Tibial nerve (tissue), 4 donors: ENCODE data around the gene RBKS. TPM values are rescaled to one million over a fixed set of nuclear protein-coding genes. Genes with fewer than 3 reads are reported as not detected.
A peak's percentile ranks its signal among the peaks of the same experiment; 100 is the strongest.

Source experiments
- DNase-seq, 2 donors: peaks; one replicate each; pipeline ENCODE4 v3.0.0-alpha.2; 2019; ENCODE audit warnings: low spot score in 2 of 2
- H3K27ac ChIP-seq, 4 donors: fragments of 200-600 bp; sonication (generic) in 3 of 4; one replicate each; pipeline ENCODE4 v1.5.1; 2017 to 2019; ENCODE audit warnings: mild to moderate bottlenecking in 1 of 4
- H3K27me3 ChIP-seq, 2 donors: fragments of 200-600 bp; sonication (generic) in 1 of 2; one replicate each; pipeline versions ENCODE4 v1.5.1 to v1.6.0; 2017 to 2019
- H3K36me3 ChIP-seq, 3 donors: fragments of 200-600 bp; sonication (generic); one replicate each; pipeline ENCODE4 v1.5.1; 2018 to 2019
- H3K4me1 ChIP-seq, 4 donors: fragments of 200-600 bp; sonication (generic) in 3 of 4; one replicate each; pipeline ENCODE4 v1.5.1; 2017 to 2019
- H3K4me3 ChIP-seq, 4 donors: fragments of 200-600 bp; sonication (generic) in 3 of 4; one replicate each; pipeline ENCODE4 v1.5.1; 2017 to 2019; ENCODE audit warnings: mild to moderate bottlenecking in 1 of 4, moderate library complexity in 1 of 4
- H3K9me3 ChIP-seq, 4 donors: fragments of 200-600 bp; sonication (generic) in 3 of 4; one replicate each; pipeline ENCODE4 v1.5.1; 2017 to 2019
- CTCF ChIP-seq, 5 experiments: fragments of 200-600 bp in 3 of 5; fragments of 450-650 bp in 2 of 5; sonication (generic) in 3 of 5; IDR thresholded peaks; one replicate each; pipeline ENCODE4 v1.5.1; 2016 to 2019; ENCODE audit warnings: antibody characterized with exemption in 5 of 5, mild to moderate bottlenecking in 3 of 5, moderate library complexity in 2 of 5
- EP300 ChIP-seq, 2 donors: sonication (generic); formaldehyde crosslinking; IDR thresholded peaks; one replicate each; pipeline ENCODE4 v1.6.1; 2017; ENCODE audit warnings: antibody characterized with exemption in 2 of 2, mild to moderate bottlenecking in 1 of 2
- POLR2A ChIP-seq, 2 donors: fragments of 450-650 bp; IDR thresholded peaks; one replicate each; pipeline ENCODE4 v1.6.1; 2017; ENCODE audit warnings: antibody characterized with exemption in 2 of 2, mild to moderate bottlenecking in 2 of 2, moderate library complexity in 2 of 2
- WGBS, 2 donors: methylation state at CpG; one replicate each; pipeline ENCODE4 v1.1.5; 2018; 5-methylcytosine and 5-hydroxymethylcytosine counted together
- total RNA-seq, 4 donors: library from RNA; depleted of rRNA; stranded (reverse); fragments of >200 nt; gene quantifications; one replicate each; pipeline ENCODE4 v1.1.0, GENCODE V29; 2016

RBKS gene
- total RNA-seq: 1 to 10 TPM; 1.2 to 8.1 (median 4.4) TPM

- peak; percentile 70 to 81 for DNase-seq
- H3K36me3 ChIP-seq: no peaks in the 10 kb centered on the region
- peak within 1 kb of the TSS; percentile 95 to 99 (median 96) for H3K27ac ChIP-seq
- H3K4me3 ChIP-seq: peak within 1 kb of the TSS; percentile 59 to 83 (median 65)
- H3K4me1 ChIP-seq: peaks cover 0 to 36% (median 10%) of the 10 kb centered on the region in 4 donors
- TF ChIP-seq POLR2A (IDR thresholded peaks at IDR 0.05) (peak; percentile 76 to 86), CTCF (IDR thresholded peaks at IDR 0.05) (no peak), EP300 (IDR thresholded peaks at IDR 0.05) (peak; percentile 88 to 94)
- 0 to 1% methylated on average over 45 to 75 of the region's 79 CpGs for WGBS, 2 donors
- no peaks in the 10 kb centered on the region for H3K27me3 ChIP-seq
- no peaks in the 10 kb centered on the region for H3K9me3 ChIP-seq
These were observed at the start of gene RBKS, which contains the start of gene BABAM2 for GRCh38 chr2:27890146-27890923. RBKS (minus strand) TSS chr2:27890387; CDS start chr2:27890345, 42 bp downstream. BABAM2 (plus strand) TSS chr2:27890729; CDS start chr2:27894557, 3,828 bp downstream.

DNA sequence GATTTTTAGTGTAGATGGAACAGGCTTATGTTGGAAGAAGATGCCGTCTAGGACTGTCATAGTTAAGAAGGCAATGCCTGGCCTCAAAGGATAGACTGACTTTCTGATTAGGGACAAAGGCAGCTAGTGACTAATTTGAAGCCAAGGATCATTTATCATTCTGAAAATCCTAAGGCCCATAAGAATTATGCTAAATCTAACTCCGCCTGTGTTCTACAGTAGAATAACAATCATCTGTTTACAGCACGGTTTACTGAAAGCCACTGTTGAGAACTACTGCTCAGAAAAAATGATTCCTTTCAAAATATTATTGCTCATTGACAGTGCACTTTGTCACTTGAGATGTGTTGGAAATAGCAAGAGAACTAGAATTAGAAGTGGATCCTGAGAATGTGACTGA is 44.8 kb upstream of the RBKS start:
- Histone ChIP-seq H3K27me3 (no peaks in the 10 kb centered on the region), H3K27ac (no peak overlapping the region), H3K4me3 (no peak overlapping the region), H3K36me3 (peaks cover 0 to 5% (median 0%) of the 10 kb centered on the region in 3 donors), H3K9me3 (no peaks in the 10 kb centered on the region), H3K4me1 (peaks cover 0 to 6% (median 0%) of the 10 kb centered on the region in 4 donors)
- DNase-seq: no peak
- TF ChIP-seq CTCF (IDR thresholded peaks at IDR 0.05): no peak
- TF ChIP-seq EP300 (IDR thresholded peaks at IDR 0.05): no peak
- TF ChIP-seq POLR2A (IDR thresholded peaks at IDR 0.05): no peak
- 58 to 65% methylated on average over 3 of the region's 3 CpGs for WGBS, 2 donors

- no peak for DNase-seq
- Histone ChIP-seq H3K27ac (no peak overlapping the region), H3K27me3 (no peaks in the 10 kb centered on the region), H3K36me3 (peaks cover 0 to 10% (median 0%) of the 10 kb centered on the region in 3 donors), H3K4me1 (no peaks in the 10 kb centered on the region), H3K9me3 (no peaks in the 10 kb centered on the region), H3K4me3 (no peak overlapping the region)
- 96 to 98% methylated on average over 2 of the region's 2 CpGs for WGBS, 2 donors
- TF ChIP-seq EP300 (IDR thresholded peaks at IDR 0.05) (no peak), CTCF (IDR thresholded peaks at IDR 0.05) (no peak), POLR2A (IDR thresholded peaks at IDR 0.05) (no peak)
These were observed 42.2 kb upstream of the RBKS start for GRCh38 chr2:27932396-27932795.

- Histone ChIP-seq H3K27ac (no peak overlapping the region), H3K36me3 (peaks cover 0 to 10% (median 0%) of the 10 kb centered on the region in 3 donors), H3K4me3 (no peak overlapping the region), H3K9me3 (no peaks in the 10 kb centered on the region), H3K27me3 (no peaks in the 10 kb centered on the region), H3K4me1 (no peaks in the 10 kb centered on the region)
- TF ChIP-seq EP300 (IDR thresholded peaks at IDR 0.05) (no peak), CTCF (IDR thresholded peaks at IDR 0.05) (no peak), POLR2A (IDR thresholded peaks at IDR 0.05) (no peak)
- DNase-seq: no peak
- WGBS, 2 donors: 93 to 94% methylated on average over 4 of the region's 4 CpGs
These were observed 41.3 kb upstream of the RBKS start for GRCh38 chr2:27931361-27931950.
